IPS-11a (cell line): Measurements from ENCODE around the gene LIMS2.

Experiments
- H3K4me3 ChIP-seq: one replicate; pipeline ENCODE4 v1.5.1; 2013; ENCODE audit warnings: low read depth, low read length, control low read depth

Gene LIMS2

DNA sequence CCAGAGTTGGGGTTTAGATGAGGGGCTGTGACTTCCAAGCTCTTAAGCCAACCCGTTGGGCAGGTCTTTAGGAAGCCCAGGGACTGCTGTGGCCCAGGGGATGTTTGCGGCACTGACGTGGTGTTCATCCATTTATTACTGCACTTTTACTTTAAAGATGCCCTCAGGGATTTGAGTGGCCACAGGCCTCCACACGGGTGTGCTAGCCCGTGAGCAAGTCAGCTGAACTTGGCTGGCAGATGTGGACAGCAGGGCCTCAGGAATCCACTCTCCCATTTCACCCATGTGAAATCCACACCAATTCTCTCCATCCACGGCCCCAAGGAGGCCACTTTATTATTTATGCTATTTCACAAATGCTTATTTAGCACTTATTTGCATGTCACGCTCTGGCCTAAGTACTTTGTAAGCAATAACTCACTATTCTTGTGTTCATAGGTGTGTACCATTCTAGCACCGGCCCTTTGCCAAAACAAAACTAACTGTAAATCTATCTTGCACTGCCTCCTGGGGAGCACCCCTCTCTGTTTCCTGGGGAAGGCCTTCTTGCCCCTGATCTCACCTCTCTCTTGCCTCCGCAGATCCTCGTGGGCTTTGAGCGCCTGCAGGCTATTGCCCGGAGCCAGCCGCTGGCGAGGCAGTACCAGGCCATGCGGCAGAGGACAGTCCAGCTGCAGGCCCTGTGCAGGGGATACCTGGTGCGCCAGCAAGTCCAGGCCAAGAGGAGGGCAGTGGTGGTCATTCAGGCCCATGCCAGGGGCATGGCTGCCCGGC lies 68.5 kb downstream of the LIMS2 start:
- H3K4me3 ChIP-seq: no peak overlapping the region

DNA sequence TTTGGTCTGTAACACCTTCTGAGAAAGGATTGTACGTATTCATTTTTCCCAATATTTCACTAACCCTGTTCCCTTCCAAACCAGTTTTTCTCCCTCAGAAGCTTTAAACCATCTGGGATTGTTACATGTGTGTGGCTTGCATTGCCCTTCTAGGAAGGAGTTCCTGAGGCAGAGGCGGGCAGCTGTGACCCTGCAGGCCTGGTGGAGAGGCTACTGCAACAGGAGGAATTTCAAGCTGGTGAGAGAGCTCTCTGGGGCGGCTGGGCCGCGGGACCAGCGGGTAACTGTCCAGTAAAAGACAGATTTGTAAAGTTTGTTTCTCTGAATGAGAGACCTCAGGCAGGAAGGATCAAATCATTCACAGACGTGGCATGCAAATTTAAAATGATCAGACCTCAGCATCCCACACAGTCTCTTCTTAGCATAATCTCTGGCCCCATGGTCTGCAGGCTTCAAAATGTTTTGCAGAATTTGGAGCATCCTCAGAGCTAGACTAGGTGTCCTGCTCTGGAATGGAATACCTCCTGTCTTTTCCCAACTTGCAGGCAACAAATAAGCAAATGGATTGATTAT lies 69.6 kb downstream of the LIMS2 start:
- no peak overlapping the region for H3K4me3 ChIP-seq

DNA sequence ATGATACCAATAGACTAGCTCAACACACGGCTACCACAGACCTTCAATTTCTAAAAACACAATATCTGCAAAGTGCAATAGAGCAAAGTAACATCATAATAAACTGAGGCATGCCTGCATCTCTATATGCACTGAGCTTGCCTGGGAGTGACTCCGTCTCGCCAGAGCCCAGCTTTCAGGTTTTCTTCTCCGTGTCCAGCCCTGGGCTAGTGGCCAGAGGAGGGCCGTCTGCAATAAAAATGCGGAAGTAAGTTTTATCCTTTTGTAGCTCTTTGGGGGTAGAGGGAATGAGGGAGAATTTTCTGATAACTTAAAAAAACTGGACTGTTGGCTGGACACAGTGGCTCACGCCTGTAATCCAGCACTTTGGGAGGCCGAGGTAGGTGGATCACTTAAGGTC lies 70.3 kb downstream of the LIMS2 start:
- H3K4me3 ChIP-seq: no peak overlapping the region

DNA sequence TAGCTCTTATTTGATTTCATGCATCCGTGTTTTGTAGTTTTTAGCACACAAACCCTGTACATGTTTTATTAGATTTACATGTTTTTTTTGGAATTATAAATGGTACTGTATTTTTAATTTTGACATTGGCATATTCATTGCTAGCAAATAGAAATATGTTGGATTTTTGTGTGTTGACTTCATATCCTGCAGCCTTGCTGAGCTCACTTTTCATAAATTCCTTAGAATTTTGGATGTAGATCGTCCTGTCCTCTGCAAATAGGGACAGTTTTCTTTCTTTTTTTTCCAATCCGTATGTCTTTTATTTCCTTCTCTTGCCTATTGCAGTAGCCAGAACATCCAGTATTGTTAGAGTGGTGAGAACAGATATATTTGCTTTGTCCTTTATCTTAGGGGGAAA lies 76.1 kb downstream of the LIMS2 start:
- no peak overlapping the region for H3K4me3 ChIP-seq

DNA sequence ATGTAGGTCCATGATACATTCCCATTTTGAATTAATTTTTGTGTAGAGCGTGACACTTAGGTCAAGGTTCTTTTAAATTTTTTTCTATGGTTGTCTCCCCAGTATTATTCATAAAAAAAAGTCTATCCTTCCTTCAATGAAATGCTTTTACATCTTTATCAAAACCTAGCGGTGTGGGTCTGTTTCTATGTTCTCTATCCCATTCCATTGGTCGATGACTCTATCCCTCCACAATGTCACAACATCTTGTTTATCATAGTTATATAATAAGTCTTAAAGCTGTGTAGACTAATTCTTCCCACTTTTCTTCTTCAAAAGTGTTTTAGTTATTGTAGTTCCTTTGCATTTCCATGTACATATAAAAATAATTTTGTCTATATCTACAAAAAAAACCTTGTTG lies 76.6 kb downstream of the LIMS2 start:
- H3K4me3 ChIP-seq: no peak overlapping the region

DNA sequence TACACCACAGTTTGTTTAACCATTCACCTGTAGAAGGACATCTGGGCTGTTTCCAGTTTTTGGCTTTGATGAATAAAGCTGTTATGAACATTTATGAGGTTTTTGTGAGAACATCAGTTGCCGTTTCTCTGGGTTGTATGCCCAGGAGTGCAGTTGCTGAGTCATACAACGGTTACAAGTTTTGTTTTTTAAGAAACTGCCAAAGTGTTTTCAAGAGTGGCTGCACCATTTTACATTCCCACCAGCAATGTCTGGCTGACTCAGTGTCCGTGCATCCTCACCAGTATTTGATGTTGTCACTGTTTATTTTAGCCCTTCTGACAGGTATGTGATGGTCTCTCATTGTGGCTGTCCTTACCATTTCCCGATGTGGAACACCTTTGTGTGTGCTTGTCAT lies 77.3 kb downstream of the LIMS2 start:
- H3K4me3 ChIP-seq: no peak overlapping the region

DNA sequence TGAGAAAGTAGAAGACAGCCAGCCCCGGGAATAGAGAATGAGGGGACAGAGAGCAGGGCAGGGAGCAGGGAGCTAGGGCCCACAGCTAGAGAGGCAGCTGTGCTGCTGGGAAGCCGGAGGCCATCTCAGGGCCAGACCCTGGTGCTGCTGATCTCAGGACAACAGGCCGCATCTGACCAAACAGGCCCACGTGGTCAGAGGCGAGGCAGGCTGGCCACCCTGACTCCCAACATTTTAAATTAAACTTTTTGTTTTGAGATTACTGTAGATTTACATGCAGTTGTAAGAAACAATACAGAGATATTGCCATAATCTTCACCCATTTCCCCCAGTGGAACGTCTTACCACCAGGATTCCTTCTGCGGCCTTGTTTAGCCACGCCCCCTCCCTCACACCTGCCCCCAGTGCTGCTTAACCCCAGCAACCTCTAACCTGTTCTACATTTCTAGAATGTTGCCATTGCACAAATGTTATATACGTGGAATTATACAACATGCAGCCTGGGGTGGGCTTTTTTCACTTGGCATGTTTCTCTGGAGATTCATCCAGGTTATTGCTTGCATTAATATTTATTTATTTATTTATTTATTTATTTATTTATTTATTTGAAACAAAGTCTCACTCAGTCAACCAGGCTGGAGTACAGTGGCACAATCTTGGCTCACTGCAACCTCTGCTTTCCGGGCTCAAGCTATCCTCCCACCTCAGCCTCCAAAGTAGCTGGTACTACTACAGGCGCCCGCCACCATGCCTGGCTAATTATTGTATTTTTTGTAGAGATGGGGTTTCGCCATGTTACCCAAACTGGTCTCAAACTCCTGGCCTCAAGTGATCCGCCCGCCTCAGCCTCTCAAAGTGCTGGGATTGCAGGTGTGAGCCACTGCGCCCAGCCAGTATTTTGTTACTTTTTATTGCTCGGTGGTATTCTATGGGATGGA lies 78.0 kb downstream of the LIMS2 start:
- no peak overlapping the region for H3K4me3 ChIP-seq

DNA sequence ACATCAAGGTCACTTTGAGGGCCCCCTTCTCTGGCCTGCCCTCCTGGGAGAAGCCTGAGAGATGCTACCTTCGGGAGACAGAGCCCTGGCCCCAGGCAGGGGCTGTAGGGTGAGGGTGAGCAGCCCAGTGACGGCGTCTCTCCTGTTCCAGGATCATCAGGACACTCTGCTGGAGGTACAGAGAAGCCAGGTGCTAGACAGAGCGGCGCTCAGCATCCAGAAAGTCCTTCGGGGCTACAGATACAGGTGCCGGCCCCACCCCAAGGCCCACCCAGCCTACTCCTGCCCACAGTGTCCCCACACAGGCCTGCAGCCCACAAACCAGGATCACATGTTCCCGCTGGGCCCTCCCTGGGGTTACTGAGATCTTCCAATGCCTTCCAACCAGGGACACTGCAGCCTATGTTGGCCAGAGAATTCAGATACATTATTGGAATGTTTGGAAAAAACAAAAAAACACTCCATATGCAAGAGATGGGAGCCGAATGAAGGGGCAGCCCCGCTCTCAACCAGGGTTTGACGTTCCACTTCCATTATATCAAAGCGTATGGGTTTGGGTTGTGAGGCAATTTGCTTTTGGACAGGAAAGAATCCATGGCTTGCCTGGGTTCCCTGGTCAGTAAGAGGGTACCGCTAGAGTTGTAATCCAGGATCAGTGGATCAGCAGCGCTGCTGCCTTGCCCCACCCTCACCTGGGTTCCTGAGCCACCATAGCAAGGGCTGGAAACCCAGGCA lies 78.9 kb downstream of the LIMS2 start:
- H3K4me3 ChIP-seq: no peak overlapping the region

DNA sequence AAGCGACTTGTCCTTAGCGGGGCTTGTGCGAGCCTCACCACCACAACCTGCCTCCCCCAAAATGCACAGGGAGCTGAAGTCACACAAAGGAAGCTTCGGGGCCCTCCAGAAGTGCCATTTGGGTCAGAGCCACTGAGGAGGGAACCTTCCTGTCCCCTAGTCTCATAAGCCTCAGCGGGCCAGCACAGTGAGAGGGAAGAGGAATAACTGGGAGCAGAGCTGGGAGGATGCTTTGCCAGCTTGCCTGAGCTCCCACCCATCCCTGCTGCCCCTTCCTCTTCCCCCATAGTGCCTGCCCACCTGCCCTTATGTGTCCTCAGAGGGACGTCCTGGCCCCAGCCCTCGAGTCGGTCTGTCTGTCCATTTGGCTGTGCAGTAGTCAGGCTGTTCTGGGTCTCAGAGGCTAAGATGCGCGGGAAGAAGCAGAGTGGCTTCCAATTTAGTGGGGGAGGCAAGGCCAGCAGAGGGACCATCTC lies 81.2 kb downstream of the LIMS2 start:
- no peak overlapping the region for H3K4me3 ChIP-seq

DNA sequence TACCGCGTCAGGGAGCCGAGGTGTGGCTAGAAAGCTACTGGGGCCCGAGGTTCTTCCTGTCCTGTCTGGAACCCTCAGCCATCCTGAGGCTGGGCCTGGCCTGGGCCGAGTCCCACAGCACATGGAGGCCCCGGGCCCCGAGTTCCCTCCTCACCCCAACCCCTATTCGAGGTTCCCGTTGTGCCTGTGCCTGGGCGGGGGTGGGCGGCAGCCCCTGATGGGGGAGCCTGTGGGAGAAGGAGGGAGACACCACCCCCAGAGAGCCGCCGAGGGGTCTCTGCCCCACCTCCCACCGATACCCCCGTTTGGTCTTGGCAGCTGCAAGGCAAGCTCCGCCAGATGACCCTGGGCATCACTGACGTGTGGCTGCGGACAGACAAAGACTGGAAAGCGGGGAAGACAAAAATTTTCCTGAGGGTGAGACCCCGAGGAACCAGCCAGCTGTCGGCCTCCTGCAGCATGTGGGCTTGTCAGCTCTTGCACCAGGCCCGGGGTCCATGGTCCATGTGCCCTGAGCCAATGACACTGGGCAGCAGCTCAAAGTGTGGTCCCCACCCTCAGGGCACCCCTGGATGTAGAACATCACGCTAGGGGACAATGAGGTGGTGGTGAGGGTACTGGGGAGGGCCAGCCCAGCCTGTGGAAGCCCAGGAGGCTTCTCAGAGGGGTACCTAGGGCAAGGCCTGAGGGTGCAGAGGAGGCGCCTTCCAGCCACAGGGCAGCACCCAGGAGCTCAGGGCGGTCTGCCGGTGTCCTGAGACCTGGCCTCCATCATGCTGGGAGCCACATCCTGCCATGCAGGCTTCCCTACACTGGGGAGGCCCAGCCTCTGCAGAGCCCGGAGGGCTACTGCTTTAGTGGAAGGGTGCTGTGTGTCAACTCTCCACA lies 81.9 kb downstream of the LIMS2 start:
- H3K4me3 ChIP-seq: no peak overlapping the region

DNA sequence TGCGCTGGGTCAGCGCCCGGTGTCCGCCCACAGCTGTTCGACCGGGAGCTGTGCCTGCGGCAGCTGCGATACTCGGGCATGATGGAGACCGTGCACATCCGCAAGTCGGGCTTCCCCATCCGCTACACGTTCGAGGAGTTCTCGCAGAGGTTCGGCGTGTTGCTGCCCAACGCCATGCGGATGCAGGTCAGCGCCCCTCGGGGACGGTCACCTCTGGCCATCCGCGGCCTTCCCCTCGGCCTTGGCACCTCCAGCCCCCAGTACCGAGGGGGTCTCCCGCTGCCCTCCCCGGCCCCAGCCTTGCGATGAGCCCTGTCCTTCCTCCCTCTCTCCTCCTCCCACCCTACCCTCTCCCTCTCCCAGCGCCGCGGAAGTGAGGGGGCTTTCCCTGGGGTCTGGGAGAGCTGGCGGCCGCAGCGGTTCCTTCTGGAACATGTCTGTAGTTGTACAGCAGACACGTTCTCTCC lies 82.5 kb downstream of the LIMS2 start:
- no peak overlapping the region for H3K4me3 ChIP-seq

DNA sequence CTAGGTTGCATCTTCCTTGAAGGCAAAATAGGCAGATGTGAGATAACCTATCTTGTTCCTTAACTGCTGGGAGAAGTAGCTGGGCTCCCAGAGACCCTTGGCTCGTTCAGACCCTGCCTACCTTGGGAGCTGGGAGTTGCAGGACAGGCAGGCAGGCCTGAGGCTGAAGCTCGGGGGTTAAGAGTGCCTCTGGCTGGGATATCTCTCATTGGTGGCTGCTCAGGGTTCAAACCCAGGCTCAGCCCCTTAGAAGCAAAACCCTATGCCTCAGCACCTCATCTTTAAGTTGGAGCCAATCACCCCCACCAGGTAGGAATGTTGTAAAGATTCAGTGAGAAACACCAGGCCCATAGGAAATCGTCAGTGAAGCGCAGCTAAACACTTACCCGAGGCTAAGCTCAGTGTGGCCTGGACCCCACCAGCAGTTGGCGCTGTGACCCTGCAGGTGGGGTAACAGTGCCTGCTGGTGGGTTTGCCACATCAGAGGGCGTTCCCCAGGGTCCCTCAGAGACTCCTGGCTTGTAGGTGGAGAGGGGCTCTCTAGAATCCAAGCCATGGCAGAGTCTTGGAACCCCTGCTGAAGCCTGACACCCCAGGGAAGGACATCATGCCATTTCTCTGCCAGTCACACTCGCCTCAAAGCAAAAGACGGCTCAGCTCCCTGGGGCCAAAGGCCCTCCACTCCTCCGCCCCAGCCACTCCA lies 84.0 kb downstream of the LIMS2 start:
- no peak overlapping the region for H3K4me3 ChIP-seq

DNA sequence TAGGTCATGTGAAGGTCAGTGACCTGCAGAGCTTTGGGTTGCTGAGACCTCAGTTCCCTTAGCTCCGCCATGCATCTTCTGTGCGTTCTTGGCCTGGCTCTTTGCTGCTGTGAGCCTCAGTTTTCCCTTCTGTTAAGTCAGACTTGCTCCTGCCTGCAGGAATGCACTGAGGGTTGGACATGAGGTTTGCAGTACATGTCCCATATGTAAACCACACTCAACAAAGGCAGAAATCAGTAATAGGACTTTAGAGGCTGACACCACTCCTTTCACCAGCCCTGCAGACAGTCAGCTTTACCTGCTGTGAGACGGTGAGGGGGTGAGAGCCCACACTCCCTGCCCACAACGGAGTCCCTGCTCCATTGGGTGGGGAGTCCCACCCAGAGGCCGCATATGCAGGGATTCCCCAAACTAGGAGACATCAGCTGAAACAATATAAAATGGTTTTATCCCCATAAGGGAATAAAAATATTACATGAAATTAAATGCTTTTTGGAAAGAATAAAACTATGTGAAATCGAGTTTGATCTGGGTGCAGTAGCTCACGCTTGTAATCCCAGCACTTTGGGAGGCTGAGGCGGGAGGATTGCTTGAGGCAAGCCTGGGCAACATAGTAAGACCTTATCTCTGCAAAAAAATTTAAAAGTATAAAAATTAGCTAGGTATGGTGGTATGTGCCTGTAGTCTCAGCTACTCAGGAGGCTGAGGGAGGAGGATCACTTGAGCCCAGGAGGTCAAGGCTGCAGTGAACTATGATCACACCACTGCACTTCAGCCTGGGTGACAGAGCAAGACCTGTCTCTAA lies 84.7 kb downstream of the LIMS2 start:
- H3K4me3 ChIP-seq: no peak overlapping the region

DNA sequence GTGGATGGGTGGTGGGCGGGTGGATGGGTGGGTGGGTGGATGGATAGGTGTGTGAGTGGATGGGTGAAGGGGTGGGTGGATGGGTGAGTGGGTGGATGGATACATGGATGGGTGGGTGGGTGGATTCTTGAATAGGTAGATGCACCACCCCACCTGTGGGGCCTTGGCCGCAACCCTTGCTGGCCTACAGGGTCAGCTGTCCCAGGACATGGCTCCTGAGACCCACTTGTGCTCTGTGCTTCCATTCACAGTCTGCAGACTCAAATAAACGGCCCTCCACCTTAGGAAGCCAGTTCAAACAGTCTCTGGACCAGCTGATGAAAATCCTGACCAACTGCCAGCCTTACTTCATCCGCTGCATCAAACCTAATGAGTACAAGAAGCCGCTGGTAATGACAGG lies 85.5 kb downstream of the LIMS2 start:
- no peak overlapping the region for H3K4me3 ChIP-seq

DNA sequence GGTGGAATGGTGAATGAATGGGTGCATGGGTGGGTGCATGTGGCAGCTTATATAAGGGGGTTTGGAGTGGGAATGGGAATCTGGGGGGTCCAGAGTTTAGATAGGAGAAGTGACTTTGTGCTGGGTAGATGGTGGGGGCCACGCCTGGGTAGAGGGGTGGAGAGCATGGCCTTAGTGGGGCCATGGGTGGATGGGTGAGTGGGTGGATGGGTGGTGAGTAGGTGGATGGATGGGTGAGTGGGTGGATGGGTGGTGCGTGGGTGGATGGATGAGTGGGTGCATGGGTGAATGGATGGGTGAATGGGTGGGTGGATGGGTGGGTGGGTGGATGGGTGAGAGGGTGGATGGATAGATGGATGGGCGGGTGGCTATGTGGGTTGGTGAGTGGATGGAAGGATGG lies 86.0 kb downstream of the LIMS2 start:
- no peak overlapping the region for H3K4me3 ChIP-seq
